Measurements from ENCODE around the gene NTM.

Gene NTM

DNA sequence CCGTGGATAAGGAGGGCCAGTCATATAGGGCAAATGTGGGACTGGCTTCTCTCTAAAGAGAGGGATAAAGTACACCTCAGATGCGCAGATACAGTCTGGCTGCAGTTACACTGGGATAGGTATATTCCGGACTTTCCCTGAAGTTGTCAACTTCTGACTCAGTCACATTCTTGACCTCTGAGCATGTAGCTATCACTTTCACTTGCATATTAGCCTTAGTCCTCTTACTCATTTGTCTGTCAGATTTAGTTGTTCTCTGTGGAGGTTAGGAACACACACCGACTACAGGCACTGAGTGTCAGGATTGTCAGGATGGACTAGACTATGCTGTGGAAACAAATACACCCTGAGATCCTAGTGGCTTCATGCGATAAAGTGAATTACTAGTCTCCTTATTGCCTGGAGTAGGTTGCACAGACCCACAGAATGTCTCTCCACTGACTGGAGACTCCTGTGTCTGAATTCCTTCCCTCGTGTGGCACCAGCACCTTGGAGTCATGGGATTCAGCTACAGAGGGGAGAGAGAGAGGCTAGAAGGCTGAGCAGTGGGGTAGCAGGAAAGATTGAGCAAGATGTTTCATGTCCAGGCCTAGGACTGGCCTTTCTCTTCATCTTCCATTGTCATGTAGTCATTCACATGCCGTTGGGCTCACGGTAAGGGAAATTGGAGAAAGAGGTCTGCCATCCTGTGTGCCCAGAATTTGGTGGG lies 654.3 kb downstream of the NTM start:
- Histone ChIP-seq H3K4ac (ENCODE audit: low read depth, low read length) (no peak overlapping the region), H3K36me3 (ENCODE audit: control insufficient read depth, insufficient read depth, low read length) (no peaks in the 10 kb centered on the region), H3K79me1 (ENCODE audit: low read length) (no peaks in the 10 kb centered on the region), H3K4me3 (ENCODE audit: low read length) (no peak overlapping the region), H2BK5ac (ENCODE audit: low read length) (no peak overlapping the region), H2BK15ac (replicated peaks; ENCODE audit: low read depth) (no peak overlapping the region), H3K27me3 (ENCODE audit: insufficient read depth, low read length, poor library complexity) (no peaks in the 10 kb centered on the region), H3K23ac (ENCODE audit: low read length) (no peak overlapping the region), H3K4me1 (ENCODE audit: control insufficient read depth, low read depth, low read length) (peaks cover 8% of the 10 kb centered on the region), H3K56ac (ENCODE audit: low read length) (no peak overlapping the region), H2BK120ac (ENCODE audit: low read depth, low read length) (no peak overlapping the region), H3K79me2 (ENCODE audit: control insufficient read depth, insufficient read depth, low read length) (no peaks in the 10 kb centered on the region), H3K9ac (ENCODE audit: low read length) (no peak overlapping the region), H2AK5ac (ENCODE audit: low read length) (no peak overlapping the region), H3K18ac (ENCODE audit: low read length) (no peak overlapping the region), H4K5ac (ENCODE audit: low read length) (no peak overlapping the region), H3K4me2 (ENCODE audit: low read length) (no peak overlapping the region), H3K27ac (ENCODE audit: low read depth, low read length) (no peak overlapping the region), H4K8ac (ENCODE audit: low read depth, low read length) (no peak overlapping the region)
- no CpG with 5 or more reads among the region's 8 CpGs for WGBS (ENCODE audit: extremely low coverage, insufficient coverage, low lambda C conversion rate)
- DNase-seq = peak; percentile 33

DNA sequence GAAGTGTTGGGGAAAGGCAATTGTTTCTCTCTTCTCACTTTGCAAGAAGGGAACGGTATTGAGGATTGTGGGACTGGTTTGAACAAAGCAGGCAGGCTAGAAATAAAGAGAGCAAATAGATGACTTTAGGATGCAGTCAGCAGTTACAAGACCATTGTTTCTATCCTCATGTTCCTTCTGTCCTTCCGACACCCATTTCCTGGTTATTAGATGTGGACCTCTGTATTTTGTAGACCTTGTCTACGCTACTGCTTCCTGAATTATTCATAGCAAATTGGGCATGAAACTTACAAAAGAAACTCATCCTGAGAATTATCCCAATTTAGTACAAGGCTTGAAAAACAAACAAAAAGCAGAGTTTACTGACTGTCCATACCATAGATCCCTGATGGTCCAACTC lies 656.3 kb downstream of the NTM start:
- no peak overlapping the region for H3K27ac ChIP-seq (ENCODE audit: low read depth, low read length)
- no peak overlapping the region for H3K23ac ChIP-seq (ENCODE audit: low read length)
- H3K4ac ChIP-seq (ENCODE audit: low read depth, low read length) = no peak overlapping the region
- H3K4me3 ChIP-seq (ENCODE audit: low read length) = no peak overlapping the region
- H3K27me3 ChIP-seq (ENCODE audit: insufficient read depth, low read length, poor library complexity) = no peaks in the 10 kb centered on the region
- H3K79me1 ChIP-seq (ENCODE audit: low read length) = no peaks in the 10 kb centered on the region
- H3K4me1 ChIP-seq (ENCODE audit: control insufficient read depth, low read depth, low read length) = peaks cover 8% of the 10 kb centered on the region
- H3K56ac ChIP-seq (ENCODE audit: low read length) = no peak overlapping the region
- H2BK15ac ChIP-seq (replicated peaks; ENCODE audit: low read depth) = peak overlapping the region; percentile 80
- no peak overlapping the region for H2BK5ac ChIP-seq (ENCODE audit: low read length)
- no peak for DNase-seq
- no peaks in the 10 kb centered on the region for H3K79me2 ChIP-seq (ENCODE audit: control insufficient read depth, insufficient read depth, low read length)
- no peak overlapping the region for H2BK120ac ChIP-seq (ENCODE audit: low read depth, low read length)
- H4K8ac ChIP-seq (ENCODE audit: low read depth, low read length) = no peak overlapping the region
- H3K18ac ChIP-seq (ENCODE audit: low read length) = no peak overlapping the region
- no CpG with 5 or more reads among the region's 3 CpGs for WGBS (ENCODE audit: extremely low coverage, insufficient coverage, low lambda C conversion rate)
- no peaks in the 10 kb centered on the region for H3K36me3 ChIP-seq (ENCODE audit: control insufficient read depth, insufficient read depth, low read length)
- H3K9ac ChIP-seq (ENCODE audit: low read length) = no peak overlapping the region
- no peak overlapping the region for H2AK5ac ChIP-seq (ENCODE audit: low read length)
- H3K4me2 ChIP-seq (ENCODE audit: low read length) = no peak overlapping the region
- no peak overlapping the region for H4K5ac ChIP-seq (ENCODE audit: low read length)

DNA sequence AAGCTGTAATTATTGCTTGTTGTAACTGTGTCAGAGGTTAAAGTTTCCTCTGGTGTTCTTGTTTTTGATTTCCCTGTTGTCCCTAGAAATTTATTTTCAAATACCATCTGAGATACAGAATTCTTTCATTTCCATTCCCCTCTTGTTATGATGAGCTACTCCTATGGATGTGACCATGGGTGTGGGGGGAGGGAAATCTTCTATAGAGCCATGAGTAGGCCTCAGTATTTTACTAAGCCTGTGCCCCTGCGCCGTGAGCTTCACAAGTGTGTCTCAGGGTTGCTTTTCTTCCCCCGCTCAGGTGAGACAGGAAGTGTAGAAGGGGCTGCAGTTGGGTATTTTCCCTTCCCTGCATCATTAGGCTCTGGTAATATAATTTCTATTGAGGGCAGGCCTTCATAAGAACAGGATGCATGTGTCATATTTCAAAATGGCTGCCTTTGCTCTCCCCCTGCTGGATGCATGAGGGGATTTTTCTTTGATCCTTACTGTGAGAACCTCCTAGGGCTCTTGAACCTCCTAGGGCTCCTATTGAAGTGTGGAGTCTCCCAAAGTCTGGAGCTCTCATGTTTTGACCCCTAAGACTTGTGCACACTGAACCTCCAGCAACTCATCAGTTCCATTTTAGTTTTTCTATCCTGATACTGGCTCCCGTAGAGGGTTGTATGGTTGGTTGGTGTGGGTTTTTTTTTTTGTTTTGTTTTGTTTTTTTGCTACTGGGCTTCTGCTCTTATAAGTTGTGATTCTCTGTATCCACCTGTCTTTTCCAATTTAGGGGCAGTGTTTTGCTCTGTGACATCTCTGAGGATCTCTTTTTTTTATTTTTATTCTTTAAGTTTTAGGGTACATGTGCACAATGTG lies 658.2 kb downstream of the NTM start:
- Histone ChIP-seq H3K27me3 (ENCODE audit: insufficient read depth, low read length, poor library complexity) (no peaks in the 10 kb centered on the region), H3K18ac (ENCODE audit: low read length) (no peak overlapping the region)
- WGBS (ENCODE audit: extremely low coverage, insufficient coverage, low lambda C conversion rate) = no CpG with 5 or more reads among the region's 4 CpGs

DNA sequence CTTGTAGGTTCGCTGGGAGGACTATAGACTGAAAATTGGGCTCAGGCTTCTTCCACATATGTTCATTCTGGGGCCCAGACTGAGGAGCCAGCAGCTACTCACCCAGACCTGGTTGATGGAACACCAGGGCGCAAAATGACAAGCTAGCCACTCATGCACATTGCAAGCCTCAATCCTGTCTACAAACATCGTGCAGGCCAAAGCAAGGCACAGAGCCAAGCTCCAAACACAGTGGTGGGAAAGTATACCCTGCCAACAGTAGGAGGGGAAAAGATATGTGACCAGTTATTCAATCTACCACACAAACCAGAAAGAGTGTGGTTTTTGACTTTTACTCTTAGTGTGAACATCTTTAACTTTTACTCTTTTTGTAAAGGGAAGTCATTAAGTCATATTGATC lies 660.5 kb downstream of the NTM start:
- Histone ChIP-seq H2AK5ac (ENCODE audit: low read length) (no peak overlapping the region), H3K4me1 (ENCODE audit: control insufficient read depth, low read depth, low read length) (peaks cover 3% of the 10 kb centered on the region), H3K4me2 (ENCODE audit: low read length) (no peak overlapping the region), H3K36me3 (ENCODE audit: control insufficient read depth, insufficient read depth, low read length) (no peaks in the 10 kb centered on the region), H3K18ac (ENCODE audit: low read length) (no peak overlapping the region), H3K4me3 (ENCODE audit: low read length) (no peak overlapping the region), H3K79me2 (ENCODE audit: control insufficient read depth, insufficient read depth, low read length) (no peaks in the 10 kb centered on the region), H3K27ac (ENCODE audit: low read depth, low read length) (no peak overlapping the region), H3K4ac (ENCODE audit: low read depth, low read length) (no peak overlapping the region), H2BK120ac (ENCODE audit: low read depth, low read length) (no peak overlapping the region), H3K79me1 (ENCODE audit: low read length) (no peaks in the 10 kb centered on the region), H3K9ac (ENCODE audit: low read length) (no peak overlapping the region), H4K8ac (ENCODE audit: low read depth, low read length) (no peak overlapping the region), H3K23ac (ENCODE audit: low read length) (no peak overlapping the region), H4K5ac (ENCODE audit: low read length) (no peak overlapping the region), H2BK15ac (replicated peaks; ENCODE audit: low read depth) (no peak overlapping the region), H3K27me3 (ENCODE audit: insufficient read depth, low read length, poor library complexity) (no peaks in the 10 kb centered on the region), H3K56ac (ENCODE audit: low read length) (no peak overlapping the region), H2BK5ac (ENCODE audit: low read length) (no peak overlapping the region)
- no CpG with 5 or more reads among the region's 3 CpGs for WGBS (ENCODE audit: extremely low coverage, insufficient coverage, low lambda C conversion rate)
- DNase-seq = no peak

More for the DNA sequence above, 658.2 kb downstream of the NTM start:
- H3K4me3 ChIP-seq (ENCODE audit: low read length) = no peak overlapping the region
- peak; percentile 72 for DNase-seq
- no peak overlapping the region for H3K23ac ChIP-seq (ENCODE audit: low read length)
- no peak overlapping the region for H3K27ac ChIP-seq (ENCODE audit: low read depth, low read length)
- H3K36me3 ChIP-seq (ENCODE audit: control insufficient read depth, insufficient read depth, low read length) = no peaks in the 10 kb centered on the region
- no peak overlapping the region for H4K5ac ChIP-seq (ENCODE audit: low read length)
- H3K4me2 ChIP-seq (ENCODE audit: low read length) = no peak overlapping the region
- no peak overlapping the region for H2BK5ac ChIP-seq (ENCODE audit: low read length)
- H4K8ac ChIP-seq (ENCODE audit: low read depth, low read length) = no peak overlapping the region
- H3K4ac ChIP-seq (ENCODE audit: low read depth, low read length) = no peak overlapping the region
- H2BK15ac ChIP-seq (replicated peaks; ENCODE audit: low read depth) = no peak overlapping the region
- no peak overlapping the region for H2AK5ac ChIP-seq (ENCODE audit: low read length)
- H3K79me2 ChIP-seq (ENCODE audit: control insufficient read depth, insufficient read depth, low read length) = no peaks in the 10 kb centered on the region
- H3K9ac ChIP-seq (ENCODE audit: low read length) = no peak overlapping the region
- H3K4me1 ChIP-seq (ENCODE audit: control insufficient read depth, low read depth, low read length) = peaks cover 6% of the 10 kb centered on the region
- no peak overlapping the region for H2BK120ac ChIP-seq (ENCODE audit: low read depth, low read length)
- no peak overlapping the region for H3K56ac ChIP-seq (ENCODE audit: low read length)
- H3K79me1 ChIP-seq (ENCODE audit: low read length) = no peaks in the 10 kb centered on the region

DNA sequence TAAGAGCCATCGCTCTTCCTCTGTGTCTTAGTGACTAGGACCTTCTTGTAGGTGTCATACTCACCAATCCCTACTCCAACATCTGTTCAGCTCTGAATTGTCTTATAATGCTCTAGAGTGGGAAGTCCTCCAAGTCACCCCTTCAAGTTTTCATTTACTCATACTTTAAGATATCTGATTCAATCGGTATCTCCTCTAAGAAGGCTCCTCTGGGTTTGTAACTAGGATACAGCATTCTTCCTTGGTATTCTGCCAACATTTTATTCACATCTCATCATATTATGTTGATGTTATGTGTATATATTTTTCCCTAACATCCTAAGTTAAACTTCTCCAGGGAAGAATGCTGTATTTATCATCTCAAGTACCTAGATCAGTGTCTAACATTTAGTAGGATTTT lies 662.1 kb downstream of the NTM start:
- Histone ChIP-seq H3K4ac (ENCODE audit: low read depth, low read length) (no peak overlapping the region), H3K18ac (ENCODE audit: low read length) (no peak overlapping the region), H3K4me2 (ENCODE audit: low read length) (no peak overlapping the region), H2AK5ac (ENCODE audit: low read length) (no peak overlapping the region), H4K8ac (ENCODE audit: low read depth, low read length) (no peak overlapping the region), H2BK15ac (replicated peaks; ENCODE audit: low read depth) (no peak overlapping the region), H3K36me3 (ENCODE audit: control insufficient read depth, insufficient read depth, low read length) (no peaks in the 10 kb centered on the region), H3K9ac (ENCODE audit: low read length) (no peak overlapping the region), H3K79me1 (ENCODE audit: low read length) (no peaks in the 10 kb centered on the region), H2BK5ac (ENCODE audit: low read length) (no peak overlapping the region), H3K4me3 (ENCODE audit: low read length) (no peak overlapping the region), H4K5ac (ENCODE audit: low read length) (no peak overlapping the region), H2BK120ac (ENCODE audit: low read depth, low read length) (no peak overlapping the region), H3K27me3 (ENCODE audit: insufficient read depth, low read length, poor library complexity) (no peaks in the 10 kb centered on the region), H3K27ac (ENCODE audit: low read depth, low read length) (no peak overlapping the region), H3K23ac (ENCODE audit: low read length) (no peak overlapping the region), H3K56ac (ENCODE audit: low read length) (no peak overlapping the region), H3K4me1 (ENCODE audit: control insufficient read depth, low read depth, low read length) (peaks cover 1% of the 10 kb centered on the region), H3K79me2 (ENCODE audit: control insufficient read depth, insufficient read depth, low read length) (no peaks in the 10 kb centered on the region)
- DNase-seq = no peak
- no CpG with 5 or more reads among the region's 2 CpGs for WGBS (ENCODE audit: extremely low coverage, insufficient coverage, low lambda C conversion rate)

Data from mesendoderm (in vitro differentiated cells).